ENCODE measurements around the gene OSTF1. TPM values are rescaled to one million over a fixed set of nuclear protein-coding genes. Genes with fewer than 3 reads are reported as not detected.

OSTF1 gene
- total RNA-seq, 1 experiment from 2014 or later: 26.5 TPM

DNA sequence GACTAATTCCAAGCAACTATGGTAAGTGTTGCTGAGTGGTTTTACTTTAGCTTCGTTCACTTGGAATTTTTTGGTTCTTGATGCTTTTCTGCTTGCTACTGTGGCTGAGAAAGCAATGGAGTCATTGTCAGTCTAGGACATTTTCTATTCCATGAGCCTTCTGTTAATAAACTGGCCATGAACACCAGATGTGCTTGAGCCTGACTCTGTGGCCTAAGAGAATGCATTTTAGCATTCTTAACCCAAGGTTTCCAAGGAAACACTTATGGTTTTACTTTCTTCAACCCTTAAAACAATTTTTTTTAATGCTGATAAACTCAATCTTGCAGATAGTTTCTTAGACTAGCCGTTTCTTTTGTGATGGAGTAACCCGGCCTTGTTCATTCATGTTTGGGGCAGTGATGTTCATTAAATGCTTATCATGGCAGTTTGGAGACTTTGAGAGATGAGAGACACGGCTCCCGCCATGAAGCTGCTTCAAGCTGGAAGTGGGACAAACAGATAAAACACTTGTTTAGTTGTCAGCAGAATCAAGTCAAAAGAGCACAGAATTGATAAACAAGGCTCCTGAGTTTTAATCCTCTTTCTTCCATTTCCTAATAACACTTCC lies 42.4 kb downstream of the OSTF1 start:
- Histone ChIP-seq H3K27ac (ENCODE audit: low read length) (no peak overlapping the region), H3K36me3 (ENCODE audit: low read depth, low read length) (no peaks in the 10 kb centered on the region), H2AFZ (ENCODE audit: low read length) (no peak overlapping the region), H3K9ac (ENCODE audit: low read length) (no peak overlapping the region), H3K4me1 (ENCODE audit: insufficient read depth, low read length) (no peaks in the 10 kb centered on the region), H3K9me3 (ENCODE audit: low read length) (no peaks in the 10 kb centered on the region), H4K20me1 (ENCODE audit: low read length) (no peaks in the 10 kb centered on the region), H3K27me3 (ENCODE audit: low read length) (no peaks in the 10 kb centered on the region), H3K4me2 (ENCODE audit: low read length) (no peak overlapping the region), H3F3A (ENCODE audit: low read length, unreplicated experiment) (no peaks in the 10 kb centered on the region), H3K79me2 (ENCODE audit: low read length) (no peaks in the 10 kb centered on the region), H3K4me3 (ENCODE audit: low read length) (no peak overlapping the region), H3K9me2 (replicated peaks; ENCODE audit: low read length) (no peaks in the 10 kb centered on the region)
- ChIA-PET CTCF (no interaction called here), POLR2A (ENCODE audit: unreplicated experiment) (no interaction called here)
- DNase-seq (no peak), ATAC-seq (no peak)
- BruUV-seq (replicated peaks): no TSS peak
- no peak for TF ChIP-seq EZH2 (IDR thresholded peaks at IDR 0.05; ENCODE audit: low read length, unreplicated experiment)
- TF ChIP-seq, protein P1, sequence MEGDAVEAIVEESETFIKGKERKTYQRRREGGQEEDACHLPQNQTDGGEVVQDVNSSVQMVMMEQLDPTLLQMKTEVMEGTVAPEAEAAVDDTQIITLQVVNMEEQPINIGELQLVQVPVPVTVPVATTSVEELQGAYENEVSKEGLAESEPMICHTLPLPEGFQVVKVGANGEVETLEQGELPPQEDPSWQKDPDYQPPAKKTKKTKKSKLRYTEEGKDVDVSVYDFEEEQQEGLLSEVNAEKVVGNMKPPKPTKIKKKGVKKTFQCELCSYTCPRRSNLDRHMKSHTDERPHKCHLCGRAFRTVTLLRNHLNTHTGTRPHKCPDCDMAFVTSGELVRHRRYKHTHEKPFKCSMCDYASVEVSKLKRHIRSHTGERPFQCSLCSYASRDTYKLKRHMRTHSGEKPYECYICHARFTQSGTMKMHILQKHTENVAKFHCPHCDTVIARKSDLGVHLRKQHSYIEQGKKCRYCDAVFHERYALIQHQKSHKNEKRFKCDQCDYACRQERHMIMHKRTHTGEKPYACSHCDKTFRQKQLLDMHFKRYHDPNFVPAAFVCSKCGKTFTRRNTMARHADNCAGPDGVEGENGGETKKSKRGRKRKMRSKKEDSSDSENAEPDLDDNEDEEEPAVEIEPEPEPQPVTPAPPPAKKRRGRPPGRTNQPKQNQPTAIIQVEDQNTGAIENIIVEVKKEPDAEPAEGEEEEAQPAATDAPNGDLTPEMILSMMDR (conservative IDR thresholded peaks at IDR 0.05; ENCODE audit: low read depth, low read length): no peak
- no peak for TF ChIP-seq EZH2phosphoT487 (IDR thresholded peaks at IDR 0.05; ENCODE audit: borderline replicate concordance, low read length)
- intact Hi-C loops (cut with micrococcal nuclease): no loop called here

DNA sequence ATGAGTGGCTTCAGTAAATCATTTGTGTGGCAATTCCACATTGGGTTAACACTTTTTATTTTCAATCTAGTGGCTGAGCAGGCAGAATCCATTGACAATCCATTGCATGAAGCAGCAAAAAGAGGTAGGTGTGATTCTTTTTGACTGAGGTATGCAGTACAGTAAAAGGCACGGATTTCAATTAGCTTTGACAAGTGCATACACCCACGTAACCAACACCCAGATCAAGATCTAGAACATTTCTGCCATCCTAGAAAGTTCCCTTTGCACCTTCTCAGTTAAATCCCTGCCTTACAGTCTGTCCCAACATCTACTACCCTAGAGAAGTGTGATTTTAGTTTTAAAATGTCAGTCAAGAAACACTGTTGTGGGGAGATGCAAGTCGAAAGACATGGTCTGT lies 43.4 kb downstream of the OSTF1 start:
- Histone ChIP-seq H3K9me2 (replicated peaks; ENCODE audit: low read length) (no peaks in the 10 kb centered on the region), H3F3A (ENCODE audit: low read length, unreplicated experiment) (no peaks in the 10 kb centered on the region), H3K4me2 (ENCODE audit: low read length) (no peak overlapping the region), H2AFZ (ENCODE audit: low read length) (no peak overlapping the region), H3K79me2 (ENCODE audit: low read length) (no peaks in the 10 kb centered on the region), H3K4me1 (ENCODE audit: insufficient read depth, low read length) (no peaks in the 10 kb centered on the region), H3K27ac (ENCODE audit: low read length) (no peak overlapping the region), H3K4me3 (ENCODE audit: low read length) (no peak overlapping the region), H3K9me3 (ENCODE audit: low read length) (no peaks in the 10 kb centered on the region), H3K27me3 (ENCODE audit: low read length) (no peaks in the 10 kb centered on the region), H4K20me1 (ENCODE audit: low read length) (no peaks in the 10 kb centered on the region), H3K9ac (ENCODE audit: low read length) (no peak overlapping the region), H3K36me3 (ENCODE audit: low read depth, low read length) (no peaks in the 10 kb centered on the region)
- ATAC-seq (no peak), DNase-seq (no peak)
- ChIA-PET CTCF (no interaction called here), POLR2A (ENCODE audit: unreplicated experiment) (no interaction called here)
- TF ChIP-seq EZH2 (IDR thresholded peaks at IDR 0.05; ENCODE audit: low read length, unreplicated experiment) (no peak), EZH2phosphoT487 (IDR thresholded peaks at IDR 0.05; ENCODE audit: borderline replicate concordance, low read length) (no peak)
- TF ChIP-seq, protein P1 (conservative IDR thresholded peaks at IDR 0.05; ENCODE audit: low read depth, low read length): no peak
- BruUV-seq (replicated peaks): no TSS peak
- intact Hi-C loops (cut with micrococcal nuclease): no loop called here

DNA sequence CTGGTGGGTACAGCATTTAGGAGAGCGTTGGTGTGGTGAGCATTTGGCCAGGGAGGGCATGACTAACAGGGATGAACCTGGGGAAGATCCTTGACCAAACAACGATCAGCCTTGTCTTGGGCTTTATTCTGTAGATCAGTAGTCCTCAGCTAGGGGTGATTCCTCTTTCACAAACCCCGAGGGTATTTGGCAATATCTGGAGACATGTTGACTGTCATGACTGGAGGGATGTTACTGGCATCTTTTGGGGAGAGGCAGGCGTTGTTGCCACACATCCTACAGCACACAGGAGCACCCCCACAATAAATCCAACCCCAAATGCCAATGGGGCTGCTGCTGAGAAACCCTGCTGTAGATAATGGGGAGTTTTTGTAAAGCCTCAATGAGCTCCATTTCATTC lies 43.9 kb downstream of the OSTF1 start:
- H3K9me3 ChIP-seq (ENCODE audit: low read length): no peaks in the 10 kb centered on the region
- H3K79me2 ChIP-seq (ENCODE audit: low read length): no peaks in the 10 kb centered on the region
- no peak overlapping the region for H3K27ac ChIP-seq (ENCODE audit: low read length)
- ChIA-PET POLR2A (ENCODE audit: unreplicated experiment) (no interaction called here), CTCF (no interaction called here)
- no peaks in the 10 kb centered on the region for H3K36me3 ChIP-seq (ENCODE audit: low read depth, low read length)
- no peak for DNase-seq
- H3K27me3 ChIP-seq (ENCODE audit: low read length): no peaks in the 10 kb centered on the region
- H3K9me2 ChIP-seq (replicated peaks; ENCODE audit: low read length): no peaks in the 10 kb centered on the region
- no peaks in the 10 kb centered on the region for H3K4me1 ChIP-seq (ENCODE audit: insufficient read depth, low read length)
- TF ChIP-seq, protein P1 (conservative IDR thresholded peaks at IDR 0.05; ENCODE audit: low read depth, low read length): no peak
- no peak for TF ChIP-seq EZH2 (IDR thresholded peaks at IDR 0.05; ENCODE audit: low read length, unreplicated experiment)
- no peak for TF ChIP-seq EZH2phosphoT487 (IDR thresholded peaks at IDR 0.05; ENCODE audit: borderline replicate concordance, low read length)
- no peaks in the 10 kb centered on the region for H3F3A ChIP-seq (ENCODE audit: low read length, unreplicated experiment)
- no peak overlapping the region for H3K4me2 ChIP-seq (ENCODE audit: low read length)
- H3K9ac ChIP-seq (ENCODE audit: low read length): no peak overlapping the region
- intact Hi-C loops (cut with micrococcal nuclease): no loop called here
- no peaks in the 10 kb centered on the region for H4K20me1 ChIP-seq (ENCODE audit: low read length)
- no TSS peak for BruUV-seq (replicated peaks)
- no peak for ATAC-seq
- H3K4me3 ChIP-seq (ENCODE audit: low read length): no peak overlapping the region
- H2AFZ ChIP-seq (ENCODE audit: low read length): no peak overlapping the region

Data from PC-3 (cell line).